DND-41 (cell line): Measurements from ENCODE around the gene GNE.
A peak's percentile ranks its signal among the peaks of the same experiment; 100 is the strongest.

Experiments used
- ATAC-seq: fragments of 200-7000 bp; cut with Tn5 transposase; 3 replicates; pipeline ENCODE4 v1.9.1; 2021; ENCODE audit warnings: low read depth; ENCODE audit not compliant: insufficient read depth
- DNase-seq: peaks from one replicate; pipeline ENCODE4 v3.0.0-alpha.2; 2020
- H2AFZ ChIP-seq: 2 replicates; pipeline ENCODE4 v1.6.0; 2012; ENCODE audit warnings: low read depth, low read length
- H3K27ac ChIP-seq: 2 replicates; pipeline ENCODE4 v1.5.1; 2012; ENCODE audit warnings: low read length, inconsistent platforms
- H3K27me3 ChIP-seq: fragments of 200-600 bp; sonication (generic); 2 replicates; pipeline ENCODE4 v1.6.0; 2012; ENCODE audit warnings: low read length, mild to moderate bottlenecking, inconsistent platforms; ENCODE audit not compliant: insufficient read depth, poor library complexity
- H3K36me3 ChIP-seq: 2 replicates; pipeline ENCODE4 v1.5.1; 2012; ENCODE audit warnings: low read length, inconsistent platforms; ENCODE audit not compliant: insufficient read depth
- H3K4me1 ChIP-seq: 2 replicates; pipeline ENCODE4 v1.5.1; 2012; ENCODE audit warnings: mild to moderate bottlenecking, low read length; ENCODE audit not compliant: insufficient read depth
- H3K4me2 ChIP-seq: 2 replicates; pipeline ENCODE4 v1.6.0; 2012; ENCODE audit warnings: mild to moderate bottlenecking, moderate library complexity, low read length, inconsistent platforms; ENCODE audit not compliant: insufficient read depth
- H3K4me3 ChIP-seq, 2 experiments: fragments of 200-600 bp in 1 of 2; shearing (Covaris generic) in 1 of 2; 2 replicates each; pipeline ENCODE4 v1.5.1; 2012 to 2016; ENCODE audit warnings: inconsistent platforms in 2 of 2, low read length in 2 of 2, mild to moderate bottlenecking in 2 of 2, low read depth in 1 of 2, moderate library complexity in 1 of 2
- H3K79me2 ChIP-seq: 2 replicates; pipeline ENCODE4 v1.6.0; 2012; ENCODE audit warnings: low read length, inconsistent platforms; ENCODE audit not compliant: insufficient read depth
- H3K9ac ChIP-seq: 2 replicates; pipeline ENCODE4 v1.6.0; 2012; ENCODE audit warnings: low read depth, mild to moderate bottlenecking, inconsistent platforms, low read length, moderate library complexity
- H3K9me3 ChIP-seq: 2 replicates; pipeline ENCODE4 v1.5.1; 2012; ENCODE audit warnings: low read length, moderate library complexity, mild to moderate bottlenecking, inconsistent platforms; ENCODE audit not compliant: insufficient read depth, severe bottlenecking
- H4K20me1 ChIP-seq: 2 replicates; pipeline ENCODE4 v1.6.0; 2012; ENCODE audit warnings: low read length; ENCODE audit not compliant: insufficient read depth
- EZH2 ChIP-seq: IDR thresholded peaks from 3 replicates; pipeline ENCODE4 v1.6.1; 2012; ENCODE audit warnings: borderline replicate concordance, low read depth, mild to moderate bottlenecking, moderate library complexity, low read length, inconsistent platforms; ENCODE audit not compliant: severe bottlenecking
- TF ChIP-seq, protein P1 (sequence below): IDR thresholded peaks from 2 replicates; pipeline ENCODE4 v1.5.1; 2012; ENCODE audit warnings: borderline replicate concordance, low read length, moderate library complexity, mild to moderate bottlenecking; ENCODE audit not compliant: poor library complexity, severe bottlenecking; ENCODE audit errors: extremely low read depth

Gene GNE

DNA sequence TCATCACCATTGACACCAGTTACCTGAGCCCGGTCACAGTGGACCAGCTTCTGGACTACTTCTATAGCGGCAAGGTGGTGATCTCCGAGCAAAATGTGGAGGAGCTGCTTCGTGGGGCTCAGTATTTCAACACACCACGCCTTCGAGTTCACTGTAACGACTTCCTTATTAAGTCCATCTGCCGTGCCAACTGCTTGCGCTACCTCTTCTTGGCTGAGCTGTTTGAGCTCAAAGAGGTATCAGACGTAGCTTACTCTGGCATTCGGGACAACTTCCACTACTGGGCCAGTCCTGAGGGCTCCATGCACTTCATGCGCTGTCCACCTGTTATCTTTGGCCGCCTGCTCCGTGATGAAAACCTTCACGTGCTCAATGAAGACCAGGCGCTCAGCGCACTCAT is 88.5 kb downstream of the GNE start:
- H4K20me1 ChIP-seq: no peaks in the 10 kb centered on the region
- H3K27ac ChIP-seq: no peak overlapping the region
- no peak for TF ChIP-seq EZH2
- TF ChIP-seq, protein P1, sequence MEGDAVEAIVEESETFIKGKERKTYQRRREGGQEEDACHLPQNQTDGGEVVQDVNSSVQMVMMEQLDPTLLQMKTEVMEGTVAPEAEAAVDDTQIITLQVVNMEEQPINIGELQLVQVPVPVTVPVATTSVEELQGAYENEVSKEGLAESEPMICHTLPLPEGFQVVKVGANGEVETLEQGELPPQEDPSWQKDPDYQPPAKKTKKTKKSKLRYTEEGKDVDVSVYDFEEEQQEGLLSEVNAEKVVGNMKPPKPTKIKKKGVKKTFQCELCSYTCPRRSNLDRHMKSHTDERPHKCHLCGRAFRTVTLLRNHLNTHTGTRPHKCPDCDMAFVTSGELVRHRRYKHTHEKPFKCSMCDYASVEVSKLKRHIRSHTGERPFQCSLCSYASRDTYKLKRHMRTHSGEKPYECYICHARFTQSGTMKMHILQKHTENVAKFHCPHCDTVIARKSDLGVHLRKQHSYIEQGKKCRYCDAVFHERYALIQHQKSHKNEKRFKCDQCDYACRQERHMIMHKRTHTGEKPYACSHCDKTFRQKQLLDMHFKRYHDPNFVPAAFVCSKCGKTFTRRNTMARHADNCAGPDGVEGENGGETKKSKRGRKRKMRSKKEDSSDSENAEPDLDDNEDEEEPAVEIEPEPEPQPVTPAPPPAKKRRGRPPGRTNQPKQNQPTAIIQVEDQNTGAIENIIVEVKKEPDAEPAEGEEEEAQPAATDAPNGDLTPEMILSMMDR: no peak
- no peaks in the 10 kb centered on the region for H3K79me2 ChIP-seq
- no peak overlapping the region for H3K4me2 ChIP-seq
- H3K9ac ChIP-seq: no peak overlapping the region
- no peak overlapping the region for H2AFZ ChIP-seq
- DNase-seq (no peak), ATAC-seq (no peak)
- H3K27me3 ChIP-seq: no peaks in the 10 kb centered on the region
- peaks cover 8% of the 10 kb centered on the region for H3K4me1 ChIP-seq
- H3K36me3 ChIP-seq: no peaks in the 10 kb centered on the region
- H3K4me3 ChIP-seq: no peak overlapping the region
- no peaks in the 10 kb centered on the region for H3K9me3 ChIP-seq

DNA sequence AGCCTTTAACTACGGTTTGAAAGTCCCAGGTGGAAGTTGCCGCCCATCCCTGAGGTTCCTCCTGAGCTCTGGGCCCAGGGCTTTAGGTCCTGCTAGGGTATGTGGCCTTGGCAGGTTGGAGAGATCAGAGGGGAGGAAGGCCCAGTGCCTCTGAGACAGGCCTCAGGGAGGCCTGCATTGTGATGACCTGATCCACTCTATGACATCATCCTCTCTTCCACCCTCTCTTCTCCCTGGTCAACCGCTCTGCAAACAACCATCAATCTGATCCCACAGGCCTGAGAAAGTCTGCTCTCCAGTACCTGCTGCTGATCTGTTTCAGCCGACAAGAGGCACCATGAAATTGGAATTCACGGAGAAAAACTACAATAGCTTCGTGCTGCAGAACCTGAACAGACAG is 89.1 kb downstream of the GNE start, which contains the start of gene CCIN:
Gene CCIN (plus strand): TSS at position 223 of the 400 bp plus-strand sequence. CDS start 115 bp downstream, at position 338.
- Histone ChIP-seq H3K4me3 (no peak within 1 kb of the TSS), H2AFZ (no peak within 1 kb of the TSS), H4K20me1 (no peaks in the 10 kb centered on the region), H3K4me1 (peaks cover 8% of the 10 kb centered on the region), H3K27me3 (no peaks in the 10 kb centered on the region), H3K79me2 (no peaks in the 10 kb centered on the region), H3K36me3 (no peaks in the 10 kb centered on the region), H3K9ac (no peak within 1 kb of the TSS), H3K4me2 (no peak within 1 kb of the TSS), H3K9me3 (no peaks in the 10 kb centered on the region), H3K27ac (no peak within 1 kb of the TSS)
- ATAC-seq: no peak
- DNase-seq: no peak
- TF ChIP-seq, protein P1: no peak
- TF ChIP-seq EZH2: no peak

DNA sequence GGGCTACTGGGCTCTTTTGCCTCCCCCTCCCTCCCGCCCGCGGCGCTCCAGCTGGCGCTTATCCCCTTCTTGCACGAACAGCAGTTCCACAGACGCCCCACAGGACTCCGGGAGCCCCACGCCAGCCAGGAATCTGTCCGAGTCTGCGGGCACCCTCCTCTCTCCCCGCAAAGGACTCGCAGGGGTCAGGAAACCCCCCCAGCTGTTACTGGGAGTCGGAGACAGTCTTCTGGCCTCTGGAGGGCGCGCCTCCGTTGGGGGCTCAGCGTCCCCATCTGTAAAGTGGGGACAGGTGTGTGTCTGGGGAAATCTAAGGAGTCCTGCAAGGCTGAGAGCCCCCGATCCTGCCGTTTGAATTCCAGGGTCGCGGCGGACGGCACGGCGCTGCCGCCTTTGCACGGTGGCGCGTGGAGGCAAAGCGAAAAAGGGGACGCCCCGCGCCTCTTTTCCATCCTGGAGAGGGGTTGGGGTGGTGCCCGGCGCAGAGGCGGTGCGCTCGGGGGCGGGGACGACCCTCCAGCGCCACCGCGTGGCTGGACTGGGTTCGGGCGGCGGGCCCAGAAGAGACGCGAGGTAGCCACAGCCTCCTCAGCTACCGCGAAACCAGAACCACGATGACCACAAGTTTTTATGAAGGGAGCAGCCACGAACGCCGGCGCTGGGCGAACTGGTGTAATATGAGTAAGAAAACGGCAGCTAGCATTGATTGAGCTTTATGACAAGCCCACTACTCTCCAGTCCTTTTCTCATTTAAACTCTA is 91.9 kb downstream of the GNE start:
- H3K27ac ChIP-seq: no peak overlapping the region
- H3K27me3 ChIP-seq: no peaks in the 10 kb centered on the region
- H3K4me3 ChIP-seq: peak overlapping the region in 1 of 2 experiments; percentile 46; a peak in 2 of 4 replicates
- ATAC-seq: peak; percentile 98
- no peaks in the 10 kb centered on the region for H4K20me1 ChIP-seq
- H3K36me3 ChIP-seq: no peaks in the 10 kb centered on the region
- peak overlapping the region; percentile 70 for H2AFZ ChIP-seq
- peaks cover 8% of the 10 kb centered on the region for H3K4me1 ChIP-seq
- no peaks in the 10 kb centered on the region for H3K9me3 ChIP-seq
- TF ChIP-seq, protein P1: peak; percentile 85
- TF ChIP-seq EZH2: no peak
- peak; percentile 74 for DNase-seq
- H3K4me2 ChIP-seq: peak overlapping the region; percentile 63
- H3K9ac ChIP-seq: no peak overlapping the region
- H3K79me2 ChIP-seq: no peaks in the 10 kb centered on the region
